GM23338 (cell line): ENCODE results near the gene ACBD5. TPM values are rescaled to one million over a fixed set of nuclear protein-coding genes. Genes with fewer than 3 reads are reported as not detected.
"Not testable (repeated sequence)": the region's sequence is repeated elsewhere in the genome, so short reads cannot be mapped to it uniquely, and the experiment has no call there.

Source experiments
- ATAC-seq: fragments of 200-7000 bp; cut with Tn5 transposase; 3 replicates; pipeline ENCODE4 v1.9.1; 2020
- DNase-seq: peaks from one replicate; pipeline ENCODE4 v3.0.0-alpha.2; 2015; ENCODE audit warnings: low spot score
- H2AFZ ChIP-seq: fragments of 200-600 bp; sonication (generic); 2 replicates; pipeline ENCODE4 v1.8.0; 2016; ENCODE audit warnings: antibody characterized with exemption, mild to moderate bottlenecking, moderate library complexity
- H3F3A ChIP-seq: fragments of 200-600 bp; sonication (generic); replicated peaks from 2 replicates; pipeline ENCODE4 v1.8.0; 2017; ENCODE audit warnings: antibody characterized with exemption, mixed run types, low read depth
- H3K27ac ChIP-seq: fragments of 200-600 bp; sonication (generic); 2 replicates; pipeline ENCODE4 v1.6.1; 2016; ENCODE audit warnings: low read depth
- H3K27me3 ChIP-seq: fragments of 200-600 bp; sonication (generic); 2 replicates; pipeline ENCODE4 v1.8.0; 2016; ENCODE audit warnings: mild to moderate bottlenecking, mixed run types, moderate library complexity; ENCODE audit not compliant: insufficient read depth
- H3K36me3 ChIP-seq: fragments of 200-600 bp; sonication (generic); 2 replicates; pipeline ENCODE4 v1.8.0; 2016; ENCODE audit warnings: mild to moderate bottlenecking; ENCODE audit not compliant: insufficient read depth
- H3K4me1 ChIP-seq: fragments of 200-600 bp; sonication (generic); 2 replicates; pipeline ENCODE4 v1.8.0; 2016; ENCODE audit warnings: mild to moderate bottlenecking, moderate library complexity; ENCODE audit not compliant: insufficient read depth
- H3K4me2 ChIP-seq: fragments of 200-600 bp; sonication (generic); 2 replicates; pipeline ENCODE4 v1.7.1; 2017; ENCODE audit warnings: mixed run types
- H3K4me3 ChIP-seq: fragments of 200-600 bp; sonication (generic); 2 replicates; pipeline ENCODE4 v1.6.1; 2016; ENCODE audit warnings: mixed run types
- H3K79me2 ChIP-seq: fragments of 200-600 bp; sonication (generic); replicated peaks from 2 replicates; pipeline ENCODE4 v1.8.0; 2017; ENCODE audit warnings: mild to moderate bottlenecking; ENCODE audit not compliant: insufficient read depth
- H3K9me2 ChIP-seq: fragments of 200-600 bp; sonication (generic); 2 replicates; pipeline ENCODE4 v1.8.0; 2017; ENCODE audit not compliant: insufficient read depth
- H4K20me1 ChIP-seq: fragments of 200-600 bp; sonication (generic); replicated peaks from 2 replicates; pipeline ENCODE4 v1.8.0; 2017; ENCODE audit warnings: mild to moderate bottlenecking; ENCODE audit not compliant: insufficient read depth
- H3K27ac Mint-ChIP-seq: 2 replicates; pipeline ENCODE4 v1.8.0; 2020; ENCODE audit warnings: inconsistent platforms, mild to moderate bottlenecking, moderate library complexity, mixed read lengths
- H3K27me3 Mint-ChIP-seq: 3 replicates; pipeline ENCODE4 v1.8.0; 2022; ENCODE audit warnings: low read depth, mild to moderate bottlenecking, moderate library complexity, mixed read lengths, inconsistent platforms; ENCODE audit not compliant: insufficient read depth, poor library complexity
- H3K36me3 Mint-ChIP-seq: 3 replicates; pipeline ENCODE4 v1.8.0; 2021; ENCODE audit warnings: low read depth, mild to moderate bottlenecking, inconsistent platforms, moderate library complexity, mixed read lengths
- H3K4me1 Mint-ChIP-seq: 3 replicates; pipeline ENCODE4 v1.8.0; 2020; ENCODE audit warnings: mild to moderate bottlenecking, inconsistent platforms, mixed read lengths
- H3K4me3 Mint-ChIP-seq: 3 replicates; pipeline ENCODE4 v1.8.0; 2021; ENCODE audit warnings: moderate library complexity, mild to moderate bottlenecking, inconsistent platforms, mixed read lengths
- H3K9me3 Mint-ChIP-seq: 3 replicates; pipeline ENCODE4 v1.8.0; 2020; ENCODE audit warnings: moderate library complexity, mild to moderate bottlenecking, inconsistent platforms, mixed read lengths
- CTCF ChIP-seq, 2 experiments: fragments of 200-600 bp in 1 of 2; sonication (generic) in 1 of 2; conservative IDR thresholded peaks; 2 replicates each; pipeline versions ENCODE4 v1.5.1 to v1.6.1; 2016 to 2017; ENCODE audit warnings: antibody characterized with exemption in 2 of 2, low read depth in 2 of 2, mild to moderate bottlenecking in 2 of 2, moderate library complexity in 1 of 2
- ZNF114 ChIP-seq: fragments of 250-450 bp; sonication (Bioruptor Pico); IDR thresholded peaks from 2 replicates; pipeline ENCODE4 v1.5.0; 2020; ENCODE audit warnings: mild to moderate bottlenecking, moderate library complexity
- polyA plus RNA-seq: library from polyadenylated mRNA; unstranded; fragments of >200 nt; fragmentation: Nextera tagmentation; extraction: Ambion mirVana; gene quantifications from 2 replicates; pipeline ENCODE4 v1.2.1, GENCODE V29; 2016
- total RNA-seq: library from RNA; depleted of rRNA; stranded (reverse); fragments of >200 nt; shearing (Covaris generic); gene quantifications from 2 replicates; pipeline ENCODE4 v1.2.3, GENCODE V29; 2014

The ACBD5 gene
- total and polyA plus RNA-seq, 2 experiments from 2014 or later = 9.8 to 10.1 TPM

GRCh38 chr10:27241010-27241651 is 534 bp upstream of the ACBD5 start:
- Histone ChIP-seq H3K9me2 (no peaks in the 10 kb centered on the region), H3K79me2 (peaks cover 3% of the 10 kb centered on the region; the same call in 1 of the 2 replicates), H3K27me3 (no peaks in the 10 kb centered on the region), H4K20me1 (no peaks in the 10 kb centered on the region), H2AFZ (peak overlapping the region; percentile 44), H3K4me3 (peak overlapping the region; percentile 56), H3K4me2 (peak overlapping the region; percentile 90), H3F3A (peaks cover 12% of the 10 kb centered on the region), H3K36me3 (no peaks in the 10 kb centered on the region; the same call in 1 of the 2 replicates), H3K27ac (peak overlapping the region; percentile 85), H3K4me1 (peaks cover 15% of the 10 kb centered on the region; the same call in 1 of the 2 replicates)
- peak; percentile 20 for ATAC-seq
- no peaks in the 10 kb centered on the region; the same call in 2 of the 3 replicates for H3K9me3 Mint-ChIP-seq
- TF ChIP-seq ZNF114 (CRISPR knock-in tag) = no peak
- TF ChIP-seq CTCF (conservative IDR thresholded peaks at IDR 0.05; ENCODE audit: low read depth in 2 of 2) = no peak
- peak overlapping the region; percentile 97 for H3K27ac Mint-ChIP-seq
- H3K36me3 Mint-ChIP-seq = peaks cover 2% of the 10 kb centered on the region; the same call in 1 of the 3 replicates
- peaks cover 20% of the 10 kb centered on the region for H3K4me1 Mint-ChIP-seq
- DNase-seq = peak; percentile 56
- peaks cover 7% of the 10 kb centered on the region for H3K27me3 Mint-ChIP-seq
- H3K4me3 Mint-ChIP-seq = peak overlapping the region; percentile 79

GRCh38 chr10:27237531-27237930 is 3.1 kb downstream of the ACBD5 start:
- H3K27me3 ChIP-seq, H3K4me1 Mint-ChIP-seq, DNase-seq, H4K20me1 ChIP-seq, H3K36me3 ChIP-seq, H3K4me2 ChIP-seq, H3K4me3 Mint-ChIP-seq, H3K27ac Mint-ChIP-seq, ATAC-seq, H3K9me2 ChIP-seq, H3K27me3 Mint-ChIP-seq, H3K9me3 Mint-ChIP-seq, H3K4me1 ChIP-seq, H2AFZ ChIP-seq, H3K4me3 ChIP-seq, H3K79me2 ChIP-seq, H3F3A ChIP-seq, H3K36me3 Mint-ChIP-seq, H3K27ac ChIP-seq: not testable (repeated sequence)

- ATAC-seq, H3K79me2 ChIP-seq, H3K27me3 Mint-ChIP-seq, H3K27ac ChIP-seq, H3K4me3 Mint-ChIP-seq, H2AFZ ChIP-seq, H3K4me3 ChIP-seq, H3K9me3 Mint-ChIP-seq, H3K36me3 Mint-ChIP-seq, H3K27ac Mint-ChIP-seq, H4K20me1 ChIP-seq, H3K4me2 ChIP-seq, H3F3A ChIP-seq, H3K27me3 ChIP-seq, H3K36me3 ChIP-seq, H3K4me1 Mint-ChIP-seq, H3K4me1 ChIP-seq, H3K9me2 ChIP-seq, DNase-seq: not testable (repeated sequence)
Measured at GRCh38 chr10:27236589-27237128, 3.9 kb downstream of the ACBD5 start.
